ENCODE measurements around the gene ATRN.

Gene ATRN

GRCh38 chr20:3452136-3452535 lies 18.7 kb upstream of the ATRN start:
- H3K36me3 ChIP-seq (ENCODE audit: insufficient read depth, low read length) = no peaks in the 10 kb centered on the region
- TF ChIP-seq CTCF (conservative IDR thresholded peaks at IDR 0.05; ENCODE audit: low read length) = no peak
- TF ChIP-seq EZH2phosphoT487 (IDR thresholded peaks at IDR 0.05; ENCODE audit: borderline replicate concordance) = no peak

GRCh38 chr20:3452690-3453089 lies 18.1 kb upstream of the ATRN start:
- Histone ChIP-seq H3K27me3 (ENCODE audit: insufficient read depth, low read length, poor library complexity, severe bottlenecking) (no peaks in the 10 kb centered on the region), H3F3A (ENCODE audit: low read depth) (no peaks in the 10 kb centered on the region), H3K4me2 (ENCODE audit: low read depth, low read length, poor library complexity, severe bottlenecking) (no peak overlapping the region)

More at GRCh38 chr20:3452136-3452535, 18.7 kb upstream of the ATRN start:
- Histone ChIP-seq H3K9ac (ENCODE audit: low read depth, low read length, poor library complexity, severe bottlenecking) (no peak overlapping the region), H3K4me3 (ENCODE audit: low read length, poor library complexity, severe bottlenecking) (no peak overlapping the region), H3F3A (ENCODE audit: low read depth) (no peaks in the 10 kb centered on the region), H2AFZ (ENCODE audit: low read length) (no peak overlapping the region), H4K20me1 (ENCODE audit: insufficient read depth, low read length, poor library complexity, severe bottlenecking) (no peaks in the 10 kb centered on the region), H3K9me3 (ENCODE audit: insufficient read depth, low read depth, low read length) (no peaks in the 10 kb centered on the region), H3K9me2 (replicated peaks; ENCODE audit: low read depth, low read length) (no peaks in the 10 kb centered on the region), H3K79me2 (ENCODE audit: insufficient read depth, low read length) (no peaks in the 10 kb centered on the region), H3K27me3 (ENCODE audit: insufficient read depth, low read length, poor library complexity, severe bottlenecking) (no peaks in the 10 kb centered on the region), H3K4me1 (ENCODE audit: insufficient read depth, low read length, poor library complexity, severe bottlenecking) (no peaks in the 10 kb centered on the region), H3K4me2 (ENCODE audit: low read depth, low read length, poor library complexity, severe bottlenecking) (no peak overlapping the region)

GRCh38 chr20:3454831-3455230 lies 16.0 kb upstream of the ATRN start:
- Histone ChIP-seq H3K4me1 (ENCODE audit: insufficient read depth, low read length, poor library complexity, severe bottlenecking) (no peaks in the 10 kb centered on the region), H3K9me3 (ENCODE audit: insufficient read depth, low read depth, low read length) (no peaks in the 10 kb centered on the region), H3K9me2 (replicated peaks; ENCODE audit: low read depth, low read length) (no peaks in the 10 kb centered on the region), H3F3A (ENCODE audit: low read depth) (no peaks in the 10 kb centered on the region), H3K27me3 (ENCODE audit: insufficient read depth, low read length, poor library complexity, severe bottlenecking) (no peaks in the 10 kb centered on the region), H4K20me1 (ENCODE audit: insufficient read depth, low read length, poor library complexity, severe bottlenecking) (no peaks in the 10 kb centered on the region), H3K9ac (ENCODE audit: low read depth, low read length, poor library complexity, severe bottlenecking) (no peak overlapping the region), H3K4me3 (ENCODE audit: low read length, poor library complexity, severe bottlenecking) (no peak overlapping the region), H3K79me2 (ENCODE audit: insufficient read depth, low read length) (no peaks in the 10 kb centered on the region), H2AFZ (ENCODE audit: low read length) (no peak overlapping the region), H3K36me3 (ENCODE audit: insufficient read depth, low read length) (no peaks in the 10 kb centered on the region), H3K4me2 (ENCODE audit: low read depth, low read length, poor library complexity, severe bottlenecking) (no peak overlapping the region)
- TF ChIP-seq CTCF (conservative IDR thresholded peaks at IDR 0.05; ENCODE audit: low read length) (no peak), EZH2phosphoT487 (IDR thresholded peaks at IDR 0.05; ENCODE audit: borderline replicate concordance) (no peak)

More at GRCh38 chr20:3452690-3453089, 18.1 kb upstream of the ATRN start:
- Histone ChIP-seq H3K4me1 (ENCODE audit: insufficient read depth, low read length, poor library complexity, severe bottlenecking) (no peaks in the 10 kb centered on the region), H3K36me3 (ENCODE audit: insufficient read depth, low read length) (no peaks in the 10 kb centered on the region), H3K9me2 (replicated peaks; ENCODE audit: low read depth, low read length) (no peaks in the 10 kb centered on the region), H3K9me3 (ENCODE audit: insufficient read depth, low read depth, low read length) (no peaks in the 10 kb centered on the region), H2AFZ (ENCODE audit: low read length) (no peak overlapping the region), H4K20me1 (ENCODE audit: insufficient read depth, low read length, poor library complexity, severe bottlenecking) (no peaks in the 10 kb centered on the region), H3K4me3 (ENCODE audit: low read length, poor library complexity, severe bottlenecking) (no peak overlapping the region), H3K79me2 (ENCODE audit: insufficient read depth, low read length) (no peaks in the 10 kb centered on the region), H3K9ac (ENCODE audit: low read depth, low read length, poor library complexity, severe bottlenecking) (no peak overlapping the region)
- TF ChIP-seq EZH2phosphoT487 (IDR thresholded peaks at IDR 0.05; ENCODE audit: borderline replicate concordance) = no peak
- no peak for TF ChIP-seq CTCF (conservative IDR thresholded peaks at IDR 0.05; ENCODE audit: low read length)

Data from Loucy (cell line).